OCI-LY3 (cell line): ENCODE results near the gene MYO5A.

Experiments used
- CTCF ChIP-seq: fragments of 200-600, 300-600 bp; sonication (generic); IDR thresholded peaks from 2 replicates; pipeline ENCODE4 v1.5.1; 2014; ENCODE audit warnings: antibody characterized with exemption, low read length, low read depth
- EZH2phosphoT487 ChIP-seq: fragments of 200-600 bp; shearing (Covaris generic); IDR thresholded peaks from 2 replicates; pipeline ENCODE4 v1.6.1; 2018; ENCODE audit warnings: antibody characterized with exemption, mixed run types, low read depth

DNA sequence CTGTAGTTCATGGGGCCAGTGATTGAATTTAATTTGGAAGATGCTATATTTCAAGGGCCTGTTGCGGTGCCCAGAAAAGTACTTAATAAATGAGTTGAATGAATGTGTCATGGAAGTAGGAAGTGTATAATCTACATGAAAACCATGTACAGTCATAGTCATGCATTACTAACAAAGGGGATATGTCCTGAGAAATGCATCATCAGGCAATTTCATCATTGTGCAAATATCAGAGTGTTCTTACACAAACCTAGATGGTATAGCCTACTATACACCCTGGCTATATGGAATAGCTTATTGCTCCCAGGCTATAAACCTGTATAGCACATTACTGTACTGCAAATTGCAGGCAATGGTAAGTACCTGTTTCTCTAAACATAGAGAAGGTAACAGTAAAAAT is 222.4 kb downstream of the MYO5A start:
- TF ChIP-seq CTCF: no peak
- TF ChIP-seq EZH2phosphoT487: no peak
